HG02798 (cell line): ENCODE data around the gene NR2F1-AS1.
"Not testable (repeated sequence)": the region's sequence is repeated elsewhere in the genome, so short reads cannot be mapped to it uniquely, and the experiment has no call there.

Experiments used
- ATAC-seq: cut with Tn5 transposase; IDR thresholded peaks from one replicate; pipeline ENCODE4 v1.9.1; 2021; ENCODE audit warnings: mild to moderate bottlenecking; ENCODE audit not compliant: unreplicated experiment, poor library complexity

The NR2F1-AS1 gene

GRCh38 chr5:93557021-93557604, 23.9 kb downstream of the NR2F1-AS1 start:
- ATAC-seq: no peak

- not testable (repeated sequence) for ATAC-seq
These were observed 31.4 kb downstream of the NR2F1-AS1 start for GRCh38 chr5:93549594-93549993.

- ATAC-seq: no peak
These were observed 35.1 kb downstream of the NR2F1-AS1 start for GRCh38 chr5:93545872-93546271.

- no peak for ATAC-seq
These were observed 48.6 kb downstream of the NR2F1-AS1 start for GRCh38 chr5:93532370-93532769.

GRCh38 chr5:93521815-93522214, 59.2 kb downstream of the NR2F1-AS1 start:
- not testable (repeated sequence) for ATAC-seq

- no peak for ATAC-seq
These were observed 61.3 kb downstream of the NR2F1-AS1 start for GRCh38 chr5:93519740-93520139.

- ATAC-seq: no peak
These were observed 63.2 kb downstream of the NR2F1-AS1 start for GRCh38 chr5:93517828-93518227.

- ATAC-seq: no peak
These were observed 67.7 kb downstream of the NR2F1-AS1 start for GRCh38 chr5:93513298-93513697.

- no peak for ATAC-seq
These were observed 68.2 kb downstream of the NR2F1-AS1 start for GRCh38 chr5:93512799-93513198.

- no peak for ATAC-seq
These were observed 69.6 kb downstream of the NR2F1-AS1 start for GRCh38 chr5:93511445-93511844.

GRCh38 chr5:93510626-93511380, 70.2 kb downstream of the NR2F1-AS1 start:
- no peak for ATAC-seq

GRCh38 chr5:93505553-93505952, 75.5 kb downstream of the NR2F1-AS1 start:
- not testable (repeated sequence) for ATAC-seq

GRCh38 chr5:93503598-93504067, 77.4 kb downstream of the NR2F1-AS1 start:
- ATAC-seq: no peak

GRCh38 chr5:93497096-93497495, 83.9 kb downstream of the NR2F1-AS1 start:
- no peak for ATAC-seq

- no peak for ATAC-seq
These were observed 101.0 kb downstream of the NR2F1-AS1 start for GRCh38 chr5:93479982-93480509.

GRCh38 chr5:93477816-93478215, 103.2 kb downstream of the NR2F1-AS1 start:
- no peak for ATAC-seq

- ATAC-seq: no peak
These were observed 104.7 kb downstream of the NR2F1-AS1 start for GRCh38 chr5:93476251-93476742.

GRCh38 chr5:93462916-93463315, 118.1 kb downstream of the NR2F1-AS1 start:
- ATAC-seq: no peak

GRCh38 chr5:93461756-93462155, 119.3 kb downstream of the NR2F1-AS1 start:
- ATAC-seq: no peak

GRCh38 chr5:93460286-93460685, 120.7 kb downstream of the NR2F1-AS1 start:
- ATAC-seq: no peak

GRCh38 chr5:93456796-93457195, 124.2 kb downstream of the NR2F1-AS1 start:
- ATAC-seq: not testable (repeated sequence)
